Measurements from ENCODE around the gene ADAM11.

ADAM11 gene

GRCh38 chr17:44763170-44763569 is 4.4 kb downstream of the ADAM11 start:
- peaks cover 25% of the 10 kb centered on the region for H3K27me3 Mint-ChIP-seq (ENCODE audit: low read depth)
- no peaks in the 10 kb centered on the region for H3K9me3 Mint-ChIP-seq
- H3K4me3 Mint-ChIP-seq, result no peak overlapping the region
- H3K27ac Mint-ChIP-seq, result no peak overlapping the region
- DNase-seq (ENCODE audit: low spot score), result no peak
- no peaks in the 10 kb centered on the region for H3K36me3 Mint-ChIP-seq (ENCODE audit: low read depth)
- peaks cover 4% of the 10 kb centered on the region for H3K4me1 Mint-ChIP-seq (ENCODE audit: low read depth)

GRCh38 chr17:44765965-44766364 is 7.2 kb downstream of the ADAM11 start:
- no peak for DNase-seq (ENCODE audit: low spot score)
- Mint-ChIP-seq H3K27ac (no peak overlapping the region), H3K9me3 (no peaks in the 10 kb centered on the region), H3K4me1 (ENCODE audit: low read depth) (peaks cover 10% of the 10 kb centered on the region), H3K4me3 (no peak overlapping the region), H3K27me3 (ENCODE audit: low read depth) (peaks cover 21% of the 10 kb centered on the region), H3K36me3 (ENCODE audit: low read depth) (no peaks in the 10 kb centered on the region)

GRCh38 chr17:44766409-44767038 is 7.7 kb downstream of the ADAM11 start:
- H3K27me3 Mint-ChIP-seq (ENCODE audit: low read depth), result peaks cover 16% of the 10 kb centered on the region
- peaks cover 10% of the 10 kb centered on the region for H3K4me1 Mint-ChIP-seq (ENCODE audit: low read depth)
- no peak for DNase-seq (ENCODE audit: low spot score)
- H3K36me3 Mint-ChIP-seq (ENCODE audit: low read depth), result no peaks in the 10 kb centered on the region
- H3K27ac Mint-ChIP-seq, result no peak overlapping the region
- H3K4me3 Mint-ChIP-seq, result no peak overlapping the region
- H3K9me3 Mint-ChIP-seq, result no peaks in the 10 kb centered on the region

GRCh38 chr17:44767493-44767892 is 8.7 kb downstream of the ADAM11 start:
- H3K27me3 Mint-ChIP-seq (ENCODE audit: low read depth), result peaks cover 16% of the 10 kb centered on the region
- H3K4me1 Mint-ChIP-seq (ENCODE audit: low read depth), result peaks cover 10% of the 10 kb centered on the region
- no peak overlapping the region for H3K27ac Mint-ChIP-seq
- DNase-seq (ENCODE audit: low spot score), result no peak
- H3K9me3 Mint-ChIP-seq, result no peaks in the 10 kb centered on the region
- H3K4me3 Mint-ChIP-seq, result no peak overlapping the region
- no peaks in the 10 kb centered on the region for H3K36me3 Mint-ChIP-seq (ENCODE audit: low read depth)

- H3K9me3 Mint-ChIP-seq, result no peaks in the 10 kb centered on the region
- no peak overlapping the region for H3K4me3 Mint-ChIP-seq
- no peak overlapping the region for H3K27ac Mint-ChIP-seq
- peaks cover 14% of the 10 kb centered on the region for H3K27me3 Mint-ChIP-seq (ENCODE audit: low read depth)
- DNase-seq (ENCODE audit: low spot score), result no peak
- peaks cover 10% of the 10 kb centered on the region for H3K4me1 Mint-ChIP-seq (ENCODE audit: low read depth)
- H3K36me3 Mint-ChIP-seq (ENCODE audit: low read depth), result no peaks in the 10 kb centered on the region
Observed at GRCh38 chr17:44768505-44769142, 9.8 kb downstream of the ADAM11 start.

- Mint-ChIP-seq H3K9me3 (no peaks in the 10 kb centered on the region), H3K27me3 (ENCODE audit: low read depth) (peaks cover 11% of the 10 kb centered on the region), H3K27ac (no peak overlapping the region), H3K4me3 (no peak overlapping the region), H3K36me3 (ENCODE audit: low read depth) (no peaks in the 10 kb centered on the region), H3K4me1 (ENCODE audit: low read depth) (peaks cover 10% of the 10 kb centered on the region)
- DNase-seq (ENCODE audit: low spot score), result no peak
Observed at GRCh38 chr17:44769230-44769629, 10.4 kb downstream of the ADAM11 start.

- Mint-ChIP-seq H3K36me3 (ENCODE audit: low read depth) (no peaks in the 10 kb centered on the region), H3K4me3 (no peak overlapping the region), H3K27me3 (ENCODE audit: low read depth) (peaks cover 11% of the 10 kb centered on the region), H3K4me1 (ENCODE audit: low read depth) (peaks cover 11% of the 10 kb centered on the region), H3K9me3 (no peaks in the 10 kb centered on the region), H3K27ac (no peak overlapping the region)
- no peak for DNase-seq (ENCODE audit: low spot score)
Observed at GRCh38 chr17:44769647-44770084, 10.9 kb downstream of the ADAM11 start.

GRCh38 chr17:44770166-44770925 is 11.6 kb downstream of the ADAM11 start:
- no peaks in the 10 kb centered on the region for H3K36me3 Mint-ChIP-seq (ENCODE audit: low read depth)
- DNase-seq (ENCODE audit: low spot score), result no peak
- no peak overlapping the region for H3K27ac Mint-ChIP-seq
- H3K27me3 Mint-ChIP-seq (ENCODE audit: low read depth), result peaks cover 11% of the 10 kb centered on the region
- H3K9me3 Mint-ChIP-seq, result no peaks in the 10 kb centered on the region
- H3K4me1 Mint-ChIP-seq (ENCODE audit: low read depth), result peaks cover 14% of the 10 kb centered on the region
- no peak overlapping the region for H3K4me3 Mint-ChIP-seq

GRCh38 chr17:44772308-44773045 is 13.7 kb downstream of the ADAM11 start:
- H3K4me3 Mint-ChIP-seq, result no peak overlapping the region
- H3K4me1 Mint-ChIP-seq (ENCODE audit: low read depth), result peaks cover 17% of the 10 kb centered on the region
- no peaks in the 10 kb centered on the region for H3K36me3 Mint-ChIP-seq (ENCODE audit: low read depth)
- no peaks in the 10 kb centered on the region for H3K9me3 Mint-ChIP-seq
- no peak for DNase-seq (ENCODE audit: low spot score)
- peaks cover 16% of the 10 kb centered on the region for H3K27me3 Mint-ChIP-seq (ENCODE audit: low read depth)
- H3K27ac Mint-ChIP-seq, result no peak overlapping the region

- no peak overlapping the region for H3K4me3 Mint-ChIP-seq
- H3K36me3 Mint-ChIP-seq (ENCODE audit: low read depth), result no peaks in the 10 kb centered on the region
- no peak for DNase-seq (ENCODE audit: low spot score)
- no peak overlapping the region for H3K27ac Mint-ChIP-seq
- H3K4me1 Mint-ChIP-seq (ENCODE audit: low read depth), result peaks cover 14% of the 10 kb centered on the region
- H3K27me3 Mint-ChIP-seq (ENCODE audit: low read depth), result peaks cover 15% of the 10 kb centered on the region
- H3K9me3 Mint-ChIP-seq, result no peaks in the 10 kb centered on the region
Observed at GRCh38 chr17:44773140-44773539, 14.4 kb downstream of the ADAM11 start.

- Mint-ChIP-seq H3K27me3 (ENCODE audit: low read depth) (peaks cover 11% of the 10 kb centered on the region), H3K9me3 (no peaks in the 10 kb centered on the region), H3K36me3 (ENCODE audit: low read depth) (no peaks in the 10 kb centered on the region), H3K4me1 (ENCODE audit: low read depth) (peaks cover 7% of the 10 kb centered on the region), H3K4me3 (peak overlapping the region; percentile 85), H3K27ac (peak overlapping the region; percentile 82)
- peak; percentile 81 for DNase-seq (ENCODE audit: low spot score)
Observed at GRCh38 chr17:44774271-44775135, 15.7 kb downstream of the ADAM11 start.

GRCh38 chr17:44775136-44775837 is 16.5 kb downstream of the ADAM11 start:
- Mint-ChIP-seq H3K36me3 (ENCODE audit: low read depth) (no peaks in the 10 kb centered on the region), H3K27me3 (ENCODE audit: low read depth) (peaks cover 11% of the 10 kb centered on the region), H3K4me1 (ENCODE audit: low read depth) (peaks cover 7% of the 10 kb centered on the region), H3K4me3 (peak overlapping the region; percentile 85), H3K27ac (peak overlapping the region; percentile 49), H3K9me3 (no peaks in the 10 kb centered on the region)
- DNase-seq (ENCODE audit: low spot score), result peak; percentile 94
